ENCODE data around the gene MRPL2.

MRPL2 gene

GRCh38 chr6:43016943-43017334 is 42.3 kb downstream of the MRPL2 start:
- no peak for DNase-seq

DNA sequence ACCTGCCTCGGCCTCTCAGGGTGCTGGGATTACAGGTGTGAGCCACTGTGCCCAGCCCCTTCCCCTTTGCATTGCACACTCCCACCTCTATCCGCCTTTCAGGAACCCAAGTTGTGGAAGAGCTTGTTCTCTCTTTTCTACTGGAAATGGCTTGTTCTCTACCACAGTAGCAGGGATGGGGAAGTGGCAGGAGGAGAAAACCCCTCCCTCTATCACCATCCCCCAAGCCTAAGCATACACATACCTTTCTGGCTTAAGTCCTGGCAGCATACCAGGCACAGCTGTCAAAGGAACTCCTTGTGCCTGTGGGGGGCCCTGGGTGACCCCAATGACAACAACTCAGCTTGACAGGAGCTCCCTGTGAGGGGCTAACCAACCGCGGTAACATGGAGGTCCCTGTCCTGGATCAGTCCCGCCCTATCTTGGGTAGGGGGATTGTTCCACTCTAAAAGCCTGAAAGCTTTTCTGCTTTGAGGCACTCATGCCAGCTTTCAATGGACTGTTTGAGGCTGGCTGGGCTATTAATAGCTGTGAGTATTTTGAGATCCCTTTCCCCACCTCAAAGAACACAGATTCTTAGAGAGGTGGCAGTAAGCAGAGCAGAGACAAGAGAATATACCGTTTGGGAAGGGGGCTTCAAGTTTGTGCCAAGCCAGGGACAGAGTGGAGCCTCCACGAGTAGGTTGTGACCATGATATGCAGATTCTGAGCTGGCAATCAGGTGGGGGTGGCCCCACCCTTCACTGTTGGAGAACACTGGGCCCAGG is 42.9 kb downstream of the MRPL2 start:
- DNase-seq = no peak

DNA sequence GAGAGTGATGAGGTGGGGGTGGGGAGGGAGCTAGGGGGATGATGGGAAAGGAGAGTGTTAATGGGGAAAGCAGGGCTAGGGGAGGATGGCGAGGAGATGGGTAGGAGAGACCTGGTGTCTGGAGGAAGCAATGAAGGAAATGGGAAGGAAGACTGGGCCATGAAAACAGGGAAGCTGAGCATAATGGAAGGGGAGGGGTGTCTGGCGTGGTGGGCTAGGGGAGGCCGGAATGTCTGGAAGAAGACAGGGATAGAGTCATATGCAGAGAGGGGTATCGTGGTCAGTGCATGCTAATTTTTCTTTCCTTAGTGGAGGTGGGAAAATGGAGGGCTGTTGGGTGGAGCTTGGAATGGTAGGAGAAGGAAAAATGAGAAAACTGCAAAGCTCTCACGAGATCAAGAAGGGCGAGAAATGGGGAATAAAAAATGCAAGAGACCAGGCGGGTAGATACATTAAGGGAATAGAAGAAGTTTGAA is 44.8 kb downstream of the MRPL2 start:
- DNase-seq = no peak

DNA sequence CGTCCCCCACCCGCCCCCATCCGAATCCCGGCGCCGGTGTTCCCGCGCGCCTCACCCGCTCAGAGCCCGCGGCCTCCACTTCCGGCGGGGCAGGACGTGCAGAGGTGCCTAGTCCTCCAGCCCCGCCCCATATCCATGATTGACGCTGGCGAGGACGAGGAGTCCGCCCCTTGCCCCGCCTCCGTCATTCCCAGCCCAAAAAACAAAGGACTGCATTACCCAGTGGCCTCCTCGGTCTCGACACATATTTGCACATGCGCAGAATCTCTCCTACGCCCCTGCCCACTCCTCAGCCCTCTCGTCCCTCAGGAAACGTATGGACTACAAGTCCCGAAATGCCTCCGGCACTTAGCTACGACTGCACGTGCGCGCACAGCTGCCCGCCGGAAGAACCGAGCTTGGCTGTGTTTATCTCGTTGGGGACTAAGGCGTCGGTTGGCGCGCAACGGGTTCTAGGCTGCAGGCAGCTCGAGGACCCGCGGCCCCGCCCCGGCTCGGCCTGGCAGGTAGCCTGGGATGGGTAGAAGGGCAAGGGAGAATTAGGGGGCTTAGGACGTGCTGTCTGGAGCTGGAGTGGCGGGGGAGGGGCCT is 45.3 kb downstream of the MRPL2 start, which contains the start of the genes KLHDC3 and MEA1:
Gene KLHDC3 (plus strand): TSS at position 407 of the 591 bp plus-strand sequence. CDS start 2,944 bp downstream, outside the sequence.
Gene MEA1 (minus strand): TSS at position 104 of the 591 bp plus-strand sequence. CDS start 133 bp downstream, outside the sequence.
- peak; percentile 99 for DNase-seq

DNA sequence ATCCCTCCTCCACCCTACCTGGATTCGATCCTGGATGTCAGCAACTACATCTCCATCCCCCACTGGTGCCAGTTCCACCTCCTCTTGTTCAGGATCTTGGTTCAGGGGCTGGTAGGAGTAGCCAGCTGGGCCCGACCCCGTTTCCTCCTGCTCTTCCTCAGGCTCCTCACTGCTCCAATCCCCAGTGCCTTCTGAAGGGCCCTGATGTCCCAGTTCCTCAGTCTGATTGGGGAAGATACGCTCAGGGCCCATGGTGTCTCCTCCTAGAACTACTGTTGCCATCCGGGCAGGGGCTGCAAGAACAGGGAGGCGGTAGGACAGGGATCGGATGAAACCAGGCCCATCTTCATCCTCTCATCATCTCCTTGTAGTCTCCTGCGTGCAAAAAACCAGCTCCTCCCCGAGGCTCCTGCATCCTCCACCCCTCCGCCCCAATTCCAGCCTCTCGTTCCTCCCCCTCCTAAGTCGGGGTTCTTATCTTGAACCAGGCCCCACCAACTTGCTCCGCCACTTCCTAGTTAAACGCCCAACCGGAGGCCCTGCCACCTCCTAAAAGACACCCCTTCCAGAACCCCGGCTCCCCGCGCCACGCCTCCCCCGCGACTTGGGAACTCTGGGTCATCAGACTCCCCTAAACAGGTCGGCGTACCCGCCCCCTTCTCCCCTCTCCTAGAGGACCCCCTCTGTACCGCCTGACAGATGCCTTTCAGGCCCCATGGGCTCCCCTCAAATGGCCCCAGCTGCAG is 46.0 kb downstream of the MRPL2 start:
- no peak for DNase-seq

DNA sequence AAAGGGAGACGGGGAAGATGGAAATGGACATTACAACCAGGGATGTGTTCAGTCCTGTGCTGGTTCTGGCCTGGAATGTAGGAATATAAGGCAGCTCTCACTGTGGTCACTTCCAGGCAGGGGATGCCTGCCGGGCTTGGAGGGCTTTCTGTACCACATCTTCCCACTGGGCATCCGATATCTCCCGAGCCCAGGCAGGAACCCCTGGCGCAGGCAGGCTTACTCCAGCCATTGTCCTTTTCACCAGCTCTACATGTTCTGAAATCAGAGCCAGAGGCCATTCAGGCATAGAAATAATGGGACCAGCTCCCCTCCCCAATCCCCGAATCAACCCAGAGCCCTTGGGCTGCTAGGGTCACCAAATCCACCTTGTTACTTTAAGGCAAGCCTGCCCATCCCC is 46.9 kb downstream of the MRPL2 start:
- DNase-seq = no peak

GRCh38 chr6:43011207-43011606 is 48.0 kb downstream of the MRPL2 start:
- DNase-seq = no peak

DNA sequence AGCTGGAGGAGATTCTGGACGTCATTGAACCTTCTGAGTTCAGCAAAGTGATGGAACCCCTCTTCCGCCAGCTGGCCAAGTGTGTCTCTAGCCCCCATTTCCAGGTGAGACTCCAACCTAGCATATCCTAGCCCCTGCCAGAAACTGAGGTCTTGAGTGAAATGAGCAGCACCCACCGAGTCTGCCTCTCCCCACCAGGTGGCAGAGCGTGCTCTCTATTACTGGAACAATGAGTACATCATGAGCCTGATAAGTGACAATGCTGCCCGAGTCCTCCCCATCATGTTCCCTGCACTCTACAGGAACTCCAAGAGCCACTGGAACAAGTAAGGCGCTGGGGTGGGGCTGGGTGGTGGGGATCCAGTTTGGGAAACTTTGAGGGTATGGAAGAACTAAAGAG is 50.1 kb downstream of the MRPL2 start:
- peak; percentile 2 for DNase-seq

DNA sequence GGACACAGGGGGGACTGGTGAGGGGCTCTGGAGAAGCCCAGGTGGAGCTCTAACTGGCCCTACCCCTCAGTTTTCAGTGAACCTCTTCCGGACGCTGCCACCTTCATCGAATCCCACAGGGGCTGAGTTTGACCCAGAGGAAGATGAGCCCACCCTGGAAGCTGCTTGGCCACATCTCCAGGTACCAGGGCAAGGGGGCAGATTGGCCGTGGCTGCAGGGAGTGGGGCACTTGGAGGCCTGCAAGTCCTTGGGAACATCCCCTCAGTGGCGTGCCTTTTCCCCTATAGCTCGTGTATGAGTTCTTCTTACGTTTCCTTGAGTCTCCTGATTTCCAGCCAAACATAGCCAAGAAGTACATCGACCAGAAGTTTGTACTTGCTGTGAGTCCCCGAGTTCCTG is 52.1 kb downstream of the MRPL2 start:
- no peak for DNase-seq

- no peak for DNase-seq
Measured at GRCh38 chr6:43006251-43006650, 53.0 kb downstream of the MRPL2 start.

- no peak for DNase-seq
Measured at GRCh38 chr6:43005844-43006243, 53.4 kb downstream of the MRPL2 start.

Data from COR-L47 (cell line).